Fibroblast of skin of right quadriceps (primary cell): Measurements from ENCODE around the gene TCF7L1.
A peak's percentile ranks its signal among the peaks of the same experiment; 100 is the strongest.
"Not testable (repeated sequence)": the region's sequence is repeated elsewhere in the genome, so short reads cannot be mapped to it uniquely, and the experiment has no call there.

Source experiments
- DNase-seq: peaks from one replicate; pipeline ENCODE4 v3.0.0-alpha.2; 2013

The TCF7L1 gene

DNA sequence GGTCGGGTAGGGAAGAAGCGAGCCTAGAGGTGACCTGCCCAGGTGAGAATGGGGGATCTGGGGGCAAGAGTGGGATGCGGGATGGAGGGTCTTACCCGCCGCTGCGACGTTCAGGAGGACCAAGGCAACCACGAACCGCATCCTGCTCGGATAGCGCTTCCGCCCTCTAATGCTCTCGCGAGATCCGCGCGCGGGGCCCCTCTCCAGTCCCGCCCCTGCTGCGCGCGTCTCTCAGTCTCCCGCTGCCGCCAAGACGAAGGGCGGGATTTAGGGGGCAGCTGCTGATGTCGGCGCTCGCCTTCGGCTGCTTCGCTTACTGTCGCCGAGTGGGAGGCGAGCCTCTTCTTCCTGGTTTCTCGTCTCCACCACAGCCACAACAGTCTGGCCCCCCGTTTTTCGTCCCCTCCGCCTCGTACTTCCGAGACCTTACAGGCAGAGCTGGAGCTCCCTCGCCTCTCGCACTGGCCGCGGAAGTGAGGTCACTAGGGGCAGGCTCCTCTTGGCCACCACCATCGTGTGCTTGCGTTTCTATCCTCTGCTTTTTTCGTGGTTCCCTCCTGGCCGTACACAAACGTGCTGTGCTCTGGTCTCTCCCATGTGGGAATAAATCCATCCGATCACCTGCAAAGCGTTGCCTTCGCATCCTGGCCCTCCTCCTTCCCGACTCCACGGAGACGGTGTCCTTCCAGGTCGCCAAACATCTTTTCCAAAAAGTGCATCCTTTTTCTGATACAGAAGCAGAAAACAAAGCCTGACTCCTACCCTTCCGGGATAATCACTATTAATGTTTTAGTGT lies 194.8 kb downstream of the TCF7L1 start, which contains the start of gene TGOLN2:
Gene TGOLN2 (minus strand): TSS at position 168 of the 796 bp plus-strand sequence. CDS start 27 bp downstream, at position 141.
- peak; percentile 92 for DNase-seq

DNA sequence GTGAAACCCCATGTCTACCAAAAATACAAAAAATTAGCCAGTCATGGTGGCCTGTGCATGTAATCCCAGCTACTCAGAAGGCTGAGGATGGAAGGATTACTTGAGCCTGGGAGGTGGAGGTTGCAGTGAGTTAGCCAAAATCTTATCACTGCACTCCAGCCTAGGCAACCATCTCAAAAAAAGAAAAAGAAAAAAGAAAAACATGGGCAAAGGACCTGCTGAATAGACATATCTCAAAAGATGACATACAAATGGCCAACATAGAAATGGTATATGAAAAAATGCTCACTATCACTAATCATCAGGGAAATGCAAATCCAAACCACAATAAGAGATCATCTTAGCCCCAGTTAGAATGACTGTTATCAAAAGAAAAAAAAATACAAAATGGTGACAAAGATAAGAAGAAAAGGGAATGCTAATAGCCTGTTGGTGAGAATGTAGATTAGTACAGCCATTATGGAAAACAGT lies 196.0 kb downstream of the TCF7L1 start:
- DNase-seq, result no peak

DNA sequence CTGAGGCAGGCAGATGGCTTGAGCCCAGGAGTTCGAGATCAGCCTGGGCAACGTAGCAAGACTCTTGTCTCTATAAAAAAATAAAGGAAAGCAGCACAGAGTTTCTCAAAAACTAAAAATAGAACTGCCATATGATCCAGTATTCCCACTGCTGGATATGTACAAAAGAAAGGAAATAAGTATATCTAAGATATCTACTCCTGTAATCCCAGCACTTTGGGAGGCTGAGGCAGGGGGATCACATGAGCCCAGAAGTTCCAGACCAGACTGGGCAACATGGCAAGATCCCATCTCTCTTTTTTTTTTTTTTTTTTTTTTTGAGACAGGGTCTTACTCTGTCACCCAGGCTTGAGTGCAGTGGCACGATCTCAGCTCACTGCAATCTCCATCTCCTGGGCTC lies 196.5 kb downstream of the TCF7L1 start:
- not testable (repeated sequence) for DNase-seq

DNA sequence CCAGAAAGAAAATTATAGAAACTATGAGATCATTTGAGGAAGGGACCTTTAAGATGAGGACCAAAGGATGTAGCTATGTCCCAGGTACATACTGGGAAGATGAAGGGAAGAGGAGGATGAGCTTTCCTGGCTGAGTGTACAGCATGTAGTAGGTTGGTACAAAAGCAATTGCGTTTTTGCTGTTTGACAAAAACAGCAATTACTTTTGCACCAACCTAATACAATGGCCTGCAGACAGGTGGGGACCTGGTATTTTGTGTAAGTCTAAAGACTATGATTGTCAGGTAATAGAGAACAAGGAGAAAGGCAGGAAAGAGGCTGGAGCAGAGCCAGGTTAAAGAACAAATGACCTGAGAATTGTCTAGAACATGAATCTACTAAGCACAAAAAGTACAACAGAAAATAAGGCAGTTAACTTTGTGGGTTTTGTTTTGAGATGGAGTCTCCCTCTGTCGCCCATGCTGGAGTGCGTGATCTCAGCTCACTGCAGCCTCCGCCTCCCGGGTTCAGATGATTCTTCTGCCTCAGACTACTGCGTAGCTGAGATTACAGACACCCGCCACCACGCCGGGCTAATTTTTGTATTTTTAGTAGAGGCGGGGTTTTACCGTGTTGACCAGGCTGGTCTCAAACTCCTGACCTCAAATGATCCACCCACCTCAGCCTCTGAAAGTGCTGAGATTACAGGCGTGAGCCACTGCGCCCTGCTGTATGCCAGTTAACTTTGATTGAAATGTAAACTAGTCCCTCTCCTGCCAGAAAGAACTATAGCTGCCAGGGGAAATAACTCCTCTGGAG lies 197.8 kb downstream of the TCF7L1 start:
- no peak for DNase-seq

DNA sequence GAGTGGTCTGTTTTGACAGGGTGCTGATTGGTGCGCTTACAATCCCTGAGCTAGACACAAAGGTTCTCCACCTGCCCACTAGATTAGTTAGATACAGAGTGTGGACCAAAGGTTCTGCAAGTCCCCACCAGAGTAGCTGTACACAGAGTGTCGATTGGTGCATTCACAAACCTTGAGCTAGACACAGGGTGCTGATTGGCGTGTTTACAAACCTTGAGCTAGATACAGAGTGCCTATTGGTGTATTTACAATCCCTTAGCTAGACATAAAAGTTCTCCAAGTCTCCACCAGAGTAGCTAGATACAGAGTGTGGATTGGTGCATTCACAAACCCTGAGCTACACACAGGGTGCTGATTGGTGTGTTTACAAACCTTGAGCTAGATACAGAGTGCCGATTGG lies 200.7 kb downstream of the TCF7L1 start:
- DNase-seq, result not testable (repeated sequence)

DNA sequence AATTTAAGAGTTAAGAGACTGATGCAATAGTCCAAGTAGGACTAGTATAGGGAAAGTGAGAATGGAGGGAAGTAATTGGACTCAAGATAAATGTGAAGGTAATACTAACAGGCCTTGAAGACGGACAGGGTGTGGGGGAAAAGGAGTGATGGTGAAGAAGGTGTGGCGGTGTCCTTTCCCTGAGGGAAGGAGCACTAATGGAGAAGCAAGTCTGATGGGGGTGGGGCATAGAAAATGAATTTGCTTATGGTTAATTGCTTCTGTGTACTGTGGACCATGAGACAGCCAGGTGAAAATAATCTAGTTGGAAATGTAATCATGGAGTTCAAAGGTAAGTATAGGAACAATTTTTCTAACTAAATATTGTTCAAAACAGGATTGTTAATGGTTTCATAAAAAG lies 201.7 kb downstream of the TCF7L1 start:
- no peak for DNase-seq

DNA sequence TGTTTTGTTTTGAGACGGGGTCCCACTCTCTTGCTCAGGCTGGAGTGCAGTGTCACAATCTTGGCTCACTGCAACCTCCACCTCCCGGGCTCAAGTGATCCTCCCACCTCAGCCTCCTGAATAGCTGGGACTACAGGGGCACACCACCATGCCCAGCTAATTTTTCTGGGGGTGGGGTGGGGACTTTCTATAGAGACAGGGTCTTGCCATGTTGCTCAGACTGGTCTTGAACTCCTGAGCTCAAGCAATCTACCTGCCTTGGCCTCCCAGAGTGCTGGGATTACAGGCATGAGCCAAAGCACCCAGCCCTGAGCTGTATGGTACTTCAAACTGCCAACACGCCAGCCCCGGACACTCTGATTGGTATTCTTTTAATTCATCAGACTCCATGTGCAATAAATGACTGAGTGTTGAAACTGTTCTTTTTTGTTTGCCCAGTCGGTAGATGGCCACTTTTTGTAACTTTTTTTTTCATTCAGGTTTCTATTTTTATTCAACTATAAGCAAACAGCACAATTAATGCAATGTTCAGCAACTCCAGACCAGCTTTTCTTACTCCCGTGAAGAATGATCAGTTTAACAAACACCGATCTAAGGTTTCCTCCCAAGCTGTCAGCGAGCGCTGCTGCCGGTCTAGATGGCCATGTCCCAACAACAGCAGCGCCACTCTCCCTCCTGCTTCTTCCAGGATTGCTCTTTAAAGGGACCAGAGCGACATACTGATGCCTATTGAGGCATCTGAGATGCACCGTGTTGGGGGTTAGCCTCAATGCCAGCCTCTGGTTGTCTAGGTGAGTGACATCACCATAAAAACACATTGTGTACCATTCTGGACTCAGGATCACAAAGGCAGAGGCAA lies 207.1 kb downstream of the TCF7L1 start:
- DNase-seq, result no peak

DNA sequence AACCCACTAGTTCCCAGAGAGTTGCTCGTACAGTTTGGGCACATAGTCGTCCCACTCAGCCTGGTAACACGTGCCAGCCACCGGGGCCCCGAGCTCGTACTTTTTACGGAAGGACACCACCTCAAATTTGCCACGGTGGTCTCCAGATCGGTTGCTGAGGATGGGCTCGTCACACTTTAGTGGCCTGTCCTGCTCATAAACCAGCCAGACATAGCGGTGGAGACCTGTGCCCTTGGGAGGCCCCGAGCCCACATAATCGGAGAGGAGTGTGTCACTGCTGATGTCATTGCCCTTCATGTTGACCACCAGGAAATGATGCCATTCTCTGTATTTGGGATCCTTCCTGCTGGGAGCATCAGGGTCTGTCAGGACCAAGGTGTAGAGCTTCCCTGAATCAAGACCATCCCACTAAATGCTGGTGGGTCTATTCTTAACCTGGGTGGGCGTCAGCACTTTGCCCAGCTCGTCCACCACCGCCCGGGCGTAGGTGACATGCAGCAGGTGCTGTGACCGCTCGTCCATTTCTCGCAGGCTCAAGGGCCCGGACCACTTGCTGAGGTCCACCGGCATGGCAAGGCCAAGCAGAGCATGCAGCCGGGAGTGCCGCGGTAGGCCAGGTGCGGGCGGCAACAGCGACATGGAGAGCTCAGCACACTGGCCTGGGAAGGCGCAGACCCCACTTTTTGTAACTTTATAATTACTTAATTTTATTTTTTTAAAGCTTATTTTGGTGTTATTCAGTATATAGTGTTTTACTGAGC lies 208.3 kb downstream of the TCF7L1 start:
- no peak for DNase-seq

DNA sequence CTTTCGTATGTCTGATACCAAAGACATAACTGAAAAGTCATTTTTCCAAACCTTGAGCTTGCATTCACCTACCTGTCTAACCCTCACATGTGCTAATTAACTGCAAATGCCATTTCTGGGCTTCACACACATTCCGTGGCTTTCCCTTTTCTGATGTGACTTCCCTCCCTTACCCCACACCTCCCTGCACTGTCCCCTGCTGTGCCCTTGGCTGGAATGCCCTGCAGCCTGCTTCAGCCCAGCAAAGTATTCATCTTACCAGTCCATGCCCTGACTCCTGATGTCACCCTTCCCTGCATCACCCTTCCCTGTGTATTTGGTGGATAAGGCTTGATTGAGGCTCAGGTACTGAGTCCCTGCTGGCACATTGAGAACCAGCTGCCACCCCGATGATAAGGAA lies 209.0 kb downstream of the TCF7L1 start:
- DNase-seq, result no peak

DNA sequence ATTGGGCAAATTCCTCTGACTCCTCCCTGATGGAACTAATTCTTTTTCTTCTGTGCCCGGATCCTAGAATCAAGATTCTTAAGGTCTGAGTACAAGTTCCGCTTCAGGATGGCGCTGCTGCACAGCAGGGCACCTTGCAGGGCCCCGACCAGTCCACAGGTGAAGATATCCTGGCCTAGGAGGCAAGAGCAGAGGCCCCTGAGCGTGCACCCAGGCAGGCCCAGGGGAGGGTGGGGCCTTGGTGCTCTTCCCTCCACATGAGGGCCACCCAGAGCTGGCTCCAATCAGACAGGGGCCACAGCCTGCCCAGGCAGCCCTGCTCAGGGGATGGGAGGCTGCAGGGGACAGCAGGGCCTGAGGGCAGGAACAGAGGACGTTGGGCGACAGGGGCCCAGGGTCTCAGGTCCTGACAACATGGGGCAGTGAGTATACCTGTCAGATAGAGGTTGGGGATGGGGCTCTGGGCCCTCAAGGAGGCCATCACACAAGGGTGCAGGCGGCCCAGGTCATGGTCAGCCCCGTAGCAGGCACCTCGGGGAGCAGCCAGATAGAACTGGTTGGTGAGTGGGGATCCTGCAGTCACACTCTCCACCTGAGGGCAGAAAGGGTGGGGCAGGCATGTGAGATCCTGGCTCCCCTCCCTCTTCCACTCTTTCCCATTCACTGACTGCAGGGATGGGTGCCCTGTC lies 210.2 kb downstream of the TCF7L1 start:
- DNase-seq, result not testable (repeated sequence)

DNA sequence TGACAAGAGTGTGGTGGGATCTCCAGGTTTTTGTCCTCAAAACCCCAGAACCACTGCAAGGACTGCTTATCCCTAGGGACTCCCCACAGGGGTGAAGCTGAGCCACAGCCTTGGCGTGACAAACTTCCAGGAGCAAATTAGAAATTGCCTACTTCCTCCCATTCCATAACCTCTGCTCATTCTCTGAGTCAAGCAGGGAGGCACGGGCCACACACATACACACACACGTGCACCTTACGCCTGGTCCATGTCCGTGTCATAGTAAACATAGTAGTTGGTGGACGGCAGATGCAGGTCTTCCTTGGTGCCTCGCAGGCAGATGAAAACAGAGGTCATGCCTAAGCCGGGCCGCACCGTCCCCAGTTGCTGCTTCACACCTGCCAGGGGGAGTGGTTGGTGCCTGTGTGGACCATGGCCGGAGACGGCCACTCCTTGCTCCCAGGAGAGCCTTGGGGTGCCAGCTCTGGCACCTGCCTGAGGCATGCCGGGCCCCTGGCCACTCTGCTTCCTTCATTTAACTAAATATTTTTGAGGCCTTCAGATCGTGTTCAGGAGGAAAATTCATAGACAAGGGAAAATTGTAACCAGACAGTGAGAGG lies 211.3 kb downstream of the TCF7L1 start:
- no peak for DNase-seq

DNA sequence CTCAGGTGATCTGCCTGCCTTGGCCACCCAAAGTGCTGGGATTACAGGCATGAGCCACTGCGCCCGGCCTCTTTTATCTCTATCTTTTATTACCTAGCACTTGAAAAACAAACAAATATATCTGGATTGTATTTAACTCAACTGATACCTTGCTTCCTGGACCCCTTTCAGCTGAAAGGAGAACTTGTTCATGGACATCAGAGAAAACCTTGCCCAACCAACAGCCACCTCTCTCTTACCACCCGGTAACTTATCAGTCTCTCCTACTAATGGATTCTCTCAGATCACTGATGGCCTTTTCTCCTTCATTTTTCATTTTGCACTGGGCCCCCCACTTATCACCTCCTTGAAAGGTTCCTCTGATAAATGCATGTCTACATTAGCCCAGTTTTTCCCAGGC lies 214.4 kb downstream of the TCF7L1 start:
- DNase-seq, result no peak

DNA sequence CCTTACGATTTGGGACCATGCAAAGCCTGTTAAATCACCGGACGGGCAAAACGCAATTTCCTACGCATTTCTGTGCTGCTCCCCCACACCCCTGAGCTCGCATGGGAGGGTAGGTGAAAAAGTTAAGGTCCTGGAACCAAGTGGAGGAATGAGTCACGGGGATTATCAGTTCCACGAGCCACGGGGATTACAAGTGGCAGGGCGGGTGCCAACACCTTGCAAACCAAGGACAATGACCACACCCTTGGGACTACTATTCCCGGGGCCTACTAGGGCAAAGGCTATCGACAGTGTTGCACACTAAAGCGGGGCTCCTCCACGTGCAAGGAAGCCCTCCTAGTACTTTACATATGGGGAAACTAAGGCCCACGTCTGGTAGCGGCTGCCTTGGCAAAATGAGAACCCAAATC lies 220.7 kb downstream of the TCF7L1 start:
- peak; percentile 15 for DNase-seq

DNA sequence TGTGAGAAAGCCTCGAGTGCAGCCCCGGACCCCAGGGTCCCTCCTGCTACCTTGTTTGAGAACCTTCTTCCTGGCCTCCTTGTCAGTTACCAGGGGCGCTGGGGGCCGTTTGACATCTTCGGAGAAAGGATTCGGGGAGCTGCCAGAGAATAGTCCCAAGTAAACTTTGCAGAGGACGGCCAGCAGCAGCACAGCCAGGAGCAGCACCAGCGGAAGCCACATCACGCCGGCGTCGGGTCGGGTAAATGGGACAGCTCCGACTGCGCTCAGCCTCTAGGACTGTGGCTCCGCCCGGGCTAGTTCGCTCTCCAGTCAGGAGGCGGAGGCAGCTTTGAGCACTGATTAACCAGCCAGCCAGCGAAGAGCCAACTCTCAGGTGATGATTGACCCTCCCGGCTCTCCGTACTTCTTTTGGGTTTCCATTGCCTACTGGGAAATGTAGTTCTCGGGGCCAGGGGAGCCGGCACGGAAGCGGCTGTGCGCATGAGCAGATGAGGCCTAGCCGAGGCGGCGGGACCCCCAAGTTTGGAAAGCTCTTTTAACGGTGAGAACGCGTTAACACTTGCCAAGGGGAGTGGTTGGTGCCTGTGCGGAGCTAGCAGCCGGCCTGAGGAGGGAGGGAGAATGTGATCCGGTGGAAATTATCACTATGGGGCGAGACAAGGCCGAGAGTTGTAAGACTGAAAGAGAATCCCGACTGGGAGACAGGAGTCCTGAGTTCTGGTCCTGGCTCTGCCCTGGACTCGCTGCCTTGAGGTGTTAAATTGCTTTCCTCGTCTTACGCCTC lies 221.3 kb downstream of the TCF7L1 start, which contains the start of the genes ELMOD3 and RETSAT:
Gene ELMOD3 (plus strand): TSS at position 484 of the 787 bp plus-strand sequence. CDS start 2,430 bp downstream, outside the sequence.
Gene RETSAT (minus strand): TSS at position 243 of the 787 bp plus-strand sequence. CDS start 21 bp downstream, at position 222.
- DNase-seq, result peak; percentile 100

DNA sequence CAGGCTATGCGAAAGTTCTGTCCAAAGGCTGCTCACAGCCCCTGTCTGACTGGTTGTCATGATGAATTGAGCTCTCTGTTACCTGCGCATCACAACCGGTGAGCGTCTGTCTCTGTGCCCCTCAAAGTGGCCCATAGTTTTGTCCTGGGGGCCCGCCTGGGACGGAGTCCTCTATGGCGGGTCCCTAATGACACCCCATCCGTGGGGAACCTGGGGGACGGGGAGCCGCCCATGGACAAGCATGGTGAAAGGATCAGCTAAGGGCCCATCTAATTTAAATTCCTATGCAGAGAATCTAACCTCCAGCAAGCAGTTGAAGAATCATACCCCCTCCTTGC lies 221.8 kb downstream of the TCF7L1 start:
- no peak for DNase-seq

DNA sequence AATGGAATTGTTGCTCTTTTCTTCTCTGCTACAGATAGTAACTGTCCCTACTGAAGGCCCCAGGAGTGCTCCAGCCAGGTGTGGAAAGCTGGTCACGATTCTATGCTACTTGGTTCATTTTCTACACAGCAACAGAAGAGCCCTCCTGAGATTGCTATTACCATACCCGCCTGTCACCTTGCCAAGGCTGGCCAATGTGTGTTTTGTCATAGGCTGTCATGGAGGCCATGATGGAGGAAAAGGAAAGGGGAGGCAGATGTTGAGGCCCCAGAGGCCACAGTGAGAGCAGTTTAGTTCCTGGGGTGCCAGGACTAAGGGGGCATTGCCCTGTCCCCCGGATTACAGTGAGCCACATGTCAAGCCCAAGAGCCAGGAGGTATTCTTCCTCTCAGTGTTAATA lies 222.3 kb downstream of the TCF7L1 start:
- no peak for DNase-seq

DNA sequence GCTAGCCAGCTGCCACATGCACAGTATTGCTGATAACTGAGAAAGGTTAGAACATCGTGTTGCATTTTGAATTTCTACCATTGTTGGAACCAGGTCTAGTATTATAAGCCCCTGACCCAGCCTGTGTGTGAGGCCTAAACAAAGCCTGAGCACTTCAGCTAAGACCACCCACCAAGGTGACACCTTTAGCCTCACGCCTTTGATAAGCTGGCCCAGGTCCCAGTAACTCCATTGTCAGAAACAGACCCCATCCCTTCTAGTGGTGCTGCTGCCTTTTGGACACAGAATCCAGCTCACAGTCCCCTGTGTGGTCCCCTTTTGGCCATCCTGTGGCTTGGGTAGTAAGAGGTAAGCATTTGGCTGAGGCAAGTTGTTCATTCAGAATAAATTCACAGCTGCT lies 223.0 kb downstream of the TCF7L1 start:
- DNase-seq, result no peak

DNA sequence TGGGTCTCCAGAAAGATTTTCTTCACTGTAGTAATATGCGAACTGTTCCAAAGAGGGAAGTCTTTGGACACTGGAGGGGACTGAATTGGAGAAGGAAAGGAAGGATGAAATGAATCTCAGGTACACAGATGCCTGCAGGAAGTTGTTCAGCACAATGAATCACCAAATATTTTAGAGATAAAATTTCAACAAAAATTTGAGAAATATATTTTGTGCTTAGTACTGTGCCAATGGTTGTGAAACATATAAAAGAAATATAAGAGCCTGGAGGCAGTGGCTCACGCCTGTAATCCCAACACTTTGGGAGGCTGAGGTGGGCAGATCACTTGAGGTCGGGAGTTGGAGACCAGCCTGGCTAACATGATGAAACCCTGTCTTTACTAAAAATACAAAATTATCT lies 224.5 kb downstream of the TCF7L1 start:
- DNase-seq, result no peak
